ENCODE data around the gene BAX. TPM values are rescaled to one million over a fixed set of nuclear protein-coding genes. Genes with fewer than 3 reads are reported as not detected.
A peak's percentile ranks its signal among the peaks of the same experiment; 100 is the strongest.

Gene BAX
- total and polyA plus RNA-seq, 2 of the 13 experiments (the other 11 are each of a cell fraction or from before 2014, with no cell fraction given), result 139 to 176 TPM

GRCh38 chr19:48963371-48964204 lies 8.9 kb downstream of the BAX start (continued):
- peak; percentile 76 for TF ChIP-seq GABPB1 (CRISPR knock-in tag; IDR thresholded peaks at IDR 0.05)
- peak; percentile 84 for TF ChIP-seq MAZ (IDR thresholded peaks at IDR 0.05; ENCODE audit: borderline replicate concordance, low read depth, low read length)
- peak; percentile 92 for TF ChIP-seq MAZ (CRISPR knock-in tag; IDR thresholded peaks at IDR 0.05; ENCODE audit: low read depth)
- TF ChIP-seq TARDBP (CRISPR knock-in tag; IDR thresholded peaks at IDR 0.05), result peak; percentile 91
- peak; percentile 77 for TF ChIP-seq CREM (IDR thresholded peaks at IDR 0.05)
- no peak for TF ChIP-seq CREM (CRISPR knock-in tag; IDR thresholded peaks at IDR 0.05)
- peak; percentile 3 for TF ChIP-seq HNRNPK (IDR thresholded peaks at IDR 0.05; ENCODE audit: low read depth, low read length, poor library complexity, severe bottlenecking)
- peak; percentile 24; the same call in 1 of the 2 replicates for TF ChIP-seq NFYB (CRISPR knock-in tag; IDR thresholded peaks at IDR 0.05)
- TF ChIP-seq PBX2 (CRISPR knock-in tag; IDR thresholded peaks at IDR 0.05), result 0 out of 2 replicates have a peak, but pooled peaks have one; percentile 26
- peak; percentile 73 for TF ChIP-seq MEF2D (CRISPR knock-in tag; IDR thresholded peaks at IDR 0.05)
- no peak for TF ChIP-seq ZNF75D (CRISPR knock-in tag; IDR thresholded peaks at IDR 0.05; ENCODE audit: borderline replicate concordance)
- no peak for TF ChIP-seq ZBTB4 (CRISPR knock-in tag; IDR thresholded peaks at IDR 0.05; ENCODE audit: borderline replicate concordance)
- no peak for TF ChIP-seq NAIF1 (CRISPR knock-in tag; IDR thresholded peaks at IDR 0.05; ENCODE audit: borderline replicate concordance)
- peak; percentile 51 for TF ChIP-seq ZNF605 (CRISPR knock-in tag; IDR thresholded peaks at IDR 0.05)
- no peak for TF ChIP-seq NONO (IDR thresholded peaks at IDR 0.05)
- peak; percentile 44; the same call in 1 of the 2 replicates for TF ChIP-seq NONO (CRISPR knock-in tag; conservative IDR thresholded peaks at IDR 0.05)
- peak; percentile 69 for TF ChIP-seq NR2F6 (IDR thresholded peaks at IDR 0.05)
- peak; percentile 8; the same call in 1 of the 2 replicates for TF ChIP-seq NR2F6 (CRISPR knock-in tag; IDR thresholded peaks at IDR 0.05)
- no peak for TF ChIP-seq ARID2 (CRISPR knock-in tag; IDR thresholded peaks at IDR 0.05; ENCODE audit: borderline replicate concordance)
- peak; percentile 55; the same call in 1 of the 2 replicates for TF ChIP-seq ZFP1 (CRISPR knock-in tag; IDR thresholded peaks at IDR 0.05)
- no peak for TF ChIP-seq ZNF775 (CRISPR knock-in tag; IDR thresholded peaks at IDR 0.05; ENCODE audit: borderline replicate concordance)
- TF ChIP-seq BRF2 (CRISPR knock-in tag; IDR thresholded peaks at IDR 0.05), result peak; percentile 92
- TF ChIP-seq PPARG (CRISPR knock-in tag; conservative IDR thresholded peaks at IDR 0.05), result peak; percentile 24; the same call in 1 of the 2 replicates
- TF ChIP-seq ATF7-NPFF (CRISPR knock-in tag; IDR thresholded peaks at IDR 0.05; ENCODE audit: low read depth), result peak; percentile 12; the same call in 1 of the 2 replicates
